Muscle layer of duodenum (tissue), 2 donors: ENCODE data around the gene TSKU.
A peak's percentile ranks its signal among the peaks of the same experiment; 100 is the strongest.

ENCODE experiments used
- H3K27ac ChIP-seq: one replicate; pipeline ENCODE4 v1.7.0; 2013; ENCODE audit warnings: mild to moderate bottlenecking, low read length
- H3K27me3 ChIP-seq: one replicate; pipeline ENCODE4 v1.7.0; 2013; ENCODE audit warnings: low read depth, mild to moderate bottlenecking, control low read depth, low read length
- H3K36me3 ChIP-seq, 2 donors: one replicate each; pipeline ENCODE4 v1.7.0; 2013; ENCODE audit warnings: low read length in 2 of 2, control low read depth in 1 of 2, mild to moderate bottlenecking in 1 of 2; ENCODE audit not compliant: insufficient read depth in 2 of 2, control insufficient read depth in 1 of 2
- H3K4me1 ChIP-seq, 2 donors: one replicate each; pipeline ENCODE4 v1.7.0; 2013; ENCODE audit warnings: low read length in 2 of 2, mild to moderate bottlenecking in 2 of 2, control low read depth in 1 of 2, moderate library complexity in 1 of 2; ENCODE audit not compliant: insufficient read depth in 2 of 2, control insufficient read depth in 1 of 2
- H3K4me3 ChIP-seq, 2 donors: one replicate each; pipeline ENCODE4 v1.7.0; 2013; ENCODE audit warnings: low read length in 2 of 2, low read depth in 1 of 2, mild to moderate bottlenecking in 1 of 2
- H3K9me3 ChIP-seq, 2 donors: one replicate each; pipeline ENCODE4 v1.7.0; 2013; ENCODE audit warnings: low read length in 2 of 2, control low read depth in 1 of 2, mild to moderate bottlenecking in 1 of 2; ENCODE audit not compliant: control insufficient read depth in 1 of 2
- donor health status: healthy.

Gene TSKU

GRCh38 chr11:76773921-76774361, 9.2 kb upstream of the TSKU start:
- H3K4me1 ChIP-seq: peaks cover 10 to 19% of the 10 kb centered on the region in 2 donors
- H3K4me3 ChIP-seq: no peak overlapping the region
- H3K27ac ChIP-seq: no peak overlapping the region
- H3K27me3 ChIP-seq: no peaks in the 10 kb centered on the region
- peaks cover 0 to 6% of the 10 kb centered on the region in 2 donors for H3K9me3 ChIP-seq
- H3K36me3 ChIP-seq: no peaks in the 10 kb centered on the region

GRCh38 chr11:76776472-76776871, 6.7 kb upstream of the TSKU start:
- no peaks in the 10 kb centered on the region for H3K27me3 ChIP-seq
- peaks cover 7 to 8% of the 10 kb centered on the region in 2 donors for H3K4me1 ChIP-seq
- no peak overlapping the region for H3K27ac ChIP-seq
- H3K9me3 ChIP-seq: peaks cover 0 to 6% of the 10 kb centered on the region in 2 donors
- H3K4me3 ChIP-seq: no peak overlapping the region
- no peaks in the 10 kb centered on the region for H3K36me3 ChIP-seq

- no peaks in the 10 kb centered on the region for H3K36me3 ChIP-seq
- no peak overlapping the region for H3K27ac ChIP-seq
- peaks cover 4 to 8% of the 10 kb centered on the region in 2 donors for H3K4me1 ChIP-seq
- no peak overlapping the region for H3K4me3 ChIP-seq
- no peaks in the 10 kb centered on the region for H3K27me3 ChIP-seq
- peaks cover 0 to 6% of the 10 kb centered on the region in 2 donors for H3K9me3 ChIP-seq
Observed at GRCh38 chr11:76777305-76777704, 5.9 kb upstream of the TSKU start.

- no peak overlapping the region for H3K4me3 ChIP-seq
- peaks cover 0 to 6% of the 10 kb centered on the region in 2 donors for H3K9me3 ChIP-seq
- peaks cover 3 to 4% of the 10 kb centered on the region in 2 donors for H3K4me1 ChIP-seq
- no peaks in the 10 kb centered on the region for H3K27me3 ChIP-seq
- H3K36me3 ChIP-seq: no peaks in the 10 kb centered on the region
- no peak overlapping the region for H3K27ac ChIP-seq
Observed at GRCh38 chr11:76777876-76778275, 5.3 kb upstream of the TSKU start.

- no peak overlapping the region for H3K4me3 ChIP-seq
- H3K4me1 ChIP-seq: no peaks in the 10 kb centered on the region
- no peak overlapping the region for H3K27ac ChIP-seq
- no peaks in the 10 kb centered on the region for H3K27me3 ChIP-seq
- peaks cover 0 to 6% of the 10 kb centered on the region in 2 donors for H3K9me3 ChIP-seq
- no peaks in the 10 kb centered on the region for H3K36me3 ChIP-seq
Observed at GRCh38 chr11:76778874-76779273, 4.3 kb upstream of the TSKU start.

GRCh38 chr11:76781046-76781801, 1.9 kb upstream of the TSKU start:
- H3K27ac ChIP-seq: no peak overlapping the region
- peaks cover 0 to 6% of the 10 kb centered on the region in 2 donors for H3K9me3 ChIP-seq
- H3K27me3 ChIP-seq: no peaks in the 10 kb centered on the region
- H3K4me1 ChIP-seq: peaks cover 0 to 4% of the 10 kb centered on the region in 2 donors
- no peak overlapping the region for H3K4me3 ChIP-seq
- H3K36me3 ChIP-seq: no peaks in the 10 kb centered on the region

GRCh38 chr11:76781807-76782530, 1.2 kb upstream of the TSKU start:
- no peaks in the 10 kb centered on the region for H3K36me3 ChIP-seq
- H3K27me3 ChIP-seq: no peaks in the 10 kb centered on the region
- peaks cover 0 to under 1% of the 10 kb centered on the region in 2 donors for H3K9me3 ChIP-seq
- peak overlapping the region in 1 of 2 donors; percentile 47 for H3K4me3 ChIP-seq
- H3K27ac ChIP-seq: peak overlapping the region; percentile 71
- peaks cover 0 to 4% of the 10 kb centered on the region in 2 donors for H3K4me1 ChIP-seq

- Histone ChIP-seq H3K4me3 (peak overlapping the region; percentile 47 to 73), H3K27ac (peak overlapping the region; percentile 71), H3K9me3 (no peaks in the 10 kb centered on the region), H3K36me3 (no peaks in the 10 kb centered on the region), H3K4me1 (peaks cover 0 to 4% of the 10 kb centered on the region in 2 donors), H3K27me3 (no peaks in the 10 kb centered on the region)
Observed at GRCh38 chr11:76782531-76783293, 444 bp upstream of the TSKU start.

GRCh38 chr11:76783896-76784813, 999 bp downstream of the TSKU start:
- peak overlapping the region; percentile 46 to 73 for H3K4me3 ChIP-seq
- H3K27ac ChIP-seq: no peak overlapping the region
- no peaks in the 10 kb centered on the region for H3K27me3 ChIP-seq
- no peaks in the 10 kb centered on the region for H3K36me3 ChIP-seq
- no peaks in the 10 kb centered on the region for H3K9me3 ChIP-seq
- peaks cover 0 to 4% of the 10 kb centered on the region in 2 donors for H3K4me1 ChIP-seq

- Histone ChIP-seq H3K27me3 (no peaks in the 10 kb centered on the region), H3K4me3 (no peak overlapping the region), H3K9me3 (no peaks in the 10 kb centered on the region), H3K36me3 (no peaks in the 10 kb centered on the region), H3K4me1 (peaks cover 0 to 4% of the 10 kb centered on the region in 2 donors), H3K27ac (no peak overlapping the region)
Observed at GRCh38 chr11:76785513-76785912, 2.4 kb downstream of the TSKU start.
